ENCODE measurements around the gene INTS15. TPM values are rescaled to one million over a fixed set of nuclear protein-coding genes. Genes with fewer than 3 reads are reported as not detected.
"Not testable (repeated sequence)": the region's sequence is repeated elsewhere in the genome, so short reads cannot be mapped to it uniquely, and the experiment has no call there.

The INTS15 gene
- total RNA-seq, 1 donor from 2014 or later = 19.0 TPM

- DNase-seq = no peak
These were observed 28.8 kb downstream of the INTS15 start for GRCh38 chr7:6618621-6619020.

DNA sequence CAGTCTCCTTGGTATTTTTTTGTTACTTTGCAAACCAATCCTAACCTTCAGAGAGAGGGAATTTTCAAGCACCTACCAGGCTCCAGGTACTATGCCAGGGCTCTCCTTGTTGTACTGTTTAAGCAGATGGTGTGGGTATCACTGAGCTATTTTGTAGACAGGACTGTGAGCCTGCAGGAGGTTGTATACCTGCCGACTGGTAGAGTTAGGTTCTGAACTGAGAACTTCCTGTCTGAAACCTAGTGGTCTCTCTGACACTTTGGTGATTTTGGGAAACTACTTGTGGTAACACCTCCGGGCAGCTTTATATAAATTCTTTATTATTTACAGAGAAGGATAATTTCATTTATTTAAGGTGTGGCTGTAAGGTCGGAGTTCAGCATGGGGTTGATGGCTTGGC, 30.1 kb downstream of the INTS15 start:
- DNase-seq = no peak

GRCh38 chr7:6621195-6622133, 31.6 kb downstream of the INTS15 start:
- DNase-seq = no peak

- no peak for DNase-seq
These were observed 32.4 kb downstream of the INTS15 start for GRCh38 chr7:6622134-6622710.

DNA sequence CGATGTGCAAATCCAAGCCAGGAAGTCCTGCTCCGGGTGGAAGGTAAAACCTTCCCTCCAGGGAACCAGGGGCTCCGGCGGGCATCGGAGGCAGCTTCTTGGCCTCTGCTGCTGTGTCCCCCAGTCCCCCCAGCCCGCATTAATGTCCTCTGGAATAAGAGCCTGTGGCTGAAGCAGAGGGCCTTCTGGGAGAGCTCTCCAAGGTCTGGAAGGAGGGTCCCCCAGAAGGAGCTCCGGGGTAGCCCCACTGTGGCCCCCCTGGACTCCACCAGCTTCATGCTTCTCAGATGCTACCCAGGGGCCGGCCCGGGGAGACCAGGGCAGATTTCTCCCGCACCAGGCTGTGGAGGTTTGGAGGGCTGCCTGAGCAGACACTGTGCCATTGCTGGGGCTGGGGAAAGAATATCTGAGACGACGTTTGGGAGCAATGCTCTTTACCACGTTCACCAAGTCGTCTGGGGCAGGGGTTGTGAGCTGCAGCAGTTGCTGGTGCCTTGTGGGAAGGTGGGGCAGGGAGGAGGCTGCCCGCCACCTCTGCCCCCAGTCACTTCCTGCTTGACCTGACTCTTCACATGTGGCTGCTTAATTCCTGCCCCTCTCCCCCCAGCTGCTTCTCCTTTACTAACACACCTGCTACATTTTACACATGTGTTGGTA, 33.9 kb downstream of the INTS15 start:
- no peak for DNase-seq

GRCh38 chr7:6624246-6624611, 34.4 kb downstream of the INTS15 start:
- no peak for DNase-seq

- peak; percentile 19 for DNase-seq
These were observed 38.2 kb downstream of the INTS15 start for GRCh38 chr7:6628045-6628444.

GRCh38 chr7:6630007-6630849, 40.4 kb downstream of the INTS15 start:
- DNase-seq = no peak

DNA sequence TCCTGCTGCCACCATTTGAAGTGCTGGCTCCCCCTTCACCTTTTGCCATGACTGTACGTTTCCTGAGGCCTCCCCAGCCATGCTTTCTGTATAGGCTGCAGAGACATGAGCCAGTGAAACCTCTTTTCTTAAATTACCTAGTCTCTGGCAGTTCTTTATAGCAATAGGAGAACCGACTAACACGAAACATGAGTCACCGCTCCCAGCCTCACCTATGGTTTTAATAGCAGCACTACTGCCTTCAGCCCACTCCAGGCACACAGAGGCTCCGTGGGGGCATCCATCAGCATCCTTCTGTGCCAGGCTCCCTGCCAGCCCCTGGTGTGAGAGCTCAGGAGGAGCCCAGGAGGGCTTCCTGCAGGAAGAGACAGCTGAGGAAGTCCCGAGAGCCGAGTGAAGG, 41.8 kb downstream of the INTS15 start:
- no peak for DNase-seq

DNA sequence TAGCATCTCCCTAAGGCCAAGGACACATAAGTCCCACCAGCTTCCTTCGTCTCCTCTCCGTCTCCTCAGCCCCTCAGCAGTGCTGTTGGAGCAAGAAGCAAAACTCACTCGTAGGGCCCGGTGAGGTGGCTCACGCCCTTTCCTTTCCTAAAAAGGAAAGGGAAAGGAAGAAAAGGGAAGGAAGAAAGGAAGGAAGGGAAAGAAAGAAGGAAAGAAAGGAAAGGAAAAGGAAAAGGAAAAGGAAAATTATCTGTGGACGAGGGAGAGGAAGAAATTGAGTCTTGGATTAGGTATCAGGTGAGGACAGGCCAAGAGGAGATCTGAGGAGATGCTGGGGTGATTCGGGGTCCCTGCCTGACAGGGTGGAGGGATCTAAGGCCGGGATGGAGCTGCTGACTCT, 44.2 kb downstream of the INTS15 start:
- no peak for DNase-seq

DNA sequence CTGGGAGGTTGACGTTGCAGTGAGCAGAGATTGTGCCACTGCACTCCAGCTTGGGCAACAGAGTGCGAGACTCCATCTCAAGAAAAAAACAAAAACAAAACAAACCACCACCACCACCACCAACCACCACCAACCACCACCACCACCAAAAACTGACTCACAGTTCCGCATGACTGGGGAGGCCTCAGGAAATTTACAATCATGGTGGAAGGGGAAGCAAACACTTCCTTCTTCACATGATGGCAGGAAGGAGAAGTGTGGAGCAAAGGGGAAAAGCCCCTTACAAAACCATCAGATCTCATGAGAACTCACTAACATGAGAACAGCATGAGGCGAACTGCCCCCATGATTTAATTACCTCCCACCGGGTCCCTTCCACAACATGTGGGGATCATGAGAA, 45.1 kb downstream of the INTS15 start:
- not testable (repeated sequence) for DNase-seq

DNA sequence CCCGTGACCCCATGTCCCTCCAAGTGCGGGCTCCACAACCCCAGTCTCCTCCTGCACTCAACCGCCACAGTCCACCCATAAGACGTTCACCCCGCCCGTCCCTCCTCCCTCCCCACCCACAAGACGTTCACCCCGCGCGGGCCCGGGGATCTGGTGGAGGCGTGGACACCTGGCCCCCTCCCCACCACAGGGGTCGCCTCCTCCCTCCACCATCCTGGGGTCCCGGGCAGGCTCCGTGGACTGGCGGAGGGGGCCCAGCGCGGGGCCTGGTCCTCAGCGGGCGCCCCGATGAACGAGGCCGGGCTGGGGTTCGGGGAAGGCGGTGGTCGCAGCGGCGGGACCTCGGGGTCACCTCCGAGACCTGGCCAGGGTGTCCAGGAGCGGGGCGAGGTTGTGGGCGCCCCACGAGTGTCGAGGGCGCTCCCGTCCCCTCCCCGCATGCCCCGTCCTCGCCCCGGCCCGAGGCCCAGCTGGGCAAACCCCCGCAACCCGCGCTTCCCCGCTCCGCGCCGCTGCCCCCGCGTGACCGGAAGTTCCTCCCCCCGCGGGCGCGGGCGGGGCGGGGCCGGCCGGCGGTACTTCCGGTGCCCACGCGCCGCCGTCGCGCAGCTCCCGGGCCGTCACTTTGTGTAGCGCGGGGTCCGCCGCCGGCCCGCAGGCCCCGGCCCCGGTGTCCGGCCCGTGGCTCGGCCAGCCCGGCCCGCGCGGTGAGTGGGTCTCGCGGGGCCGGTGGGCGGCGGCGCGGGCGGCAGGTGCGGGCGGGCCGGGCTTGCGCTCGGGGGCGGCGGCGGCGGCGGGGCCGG, 47.1 kb downstream of the INTS15 start, which contains the start of gene ZNF316:
ZNF316 (plus strand) TSS at position 578 of the 803 bp plus-strand sequence. CDS start 5,092 bp downstream, outside the sequence.
- peak; percentile 65 for DNase-seq

GRCh38 chr7:6637544-6638229, 47.9 kb downstream of the INTS15 start:
- DNase-seq = peak; percentile 58

- no peak for DNase-seq
These were observed 49.2 kb downstream of the INTS15 start for GRCh38 chr7:6639032-6639431.

- no peak for DNase-seq
These were observed 49.8 kb downstream of the INTS15 start for GRCh38 chr7:6639627-6640026.

- DNase-seq = peak; percentile 22
These were observed 50.5 kb downstream of the INTS15 start for GRCh38 chr7:6640246-6640721.

GRCh38 chr7:6641305-6642035, 51.6 kb downstream of the INTS15 start:
- DNase-seq = no peak

- DNase-seq = no peak
These were observed 52.5 kb downstream of the INTS15 start for GRCh38 chr7:6642239-6642839.
